ENCODE data around the gene GRAMD1B.

- no peak for TF ChIP-seq EP300 (IDR thresholded peaks at IDR 0.05)
- TF ChIP-seq, protein P1, sequence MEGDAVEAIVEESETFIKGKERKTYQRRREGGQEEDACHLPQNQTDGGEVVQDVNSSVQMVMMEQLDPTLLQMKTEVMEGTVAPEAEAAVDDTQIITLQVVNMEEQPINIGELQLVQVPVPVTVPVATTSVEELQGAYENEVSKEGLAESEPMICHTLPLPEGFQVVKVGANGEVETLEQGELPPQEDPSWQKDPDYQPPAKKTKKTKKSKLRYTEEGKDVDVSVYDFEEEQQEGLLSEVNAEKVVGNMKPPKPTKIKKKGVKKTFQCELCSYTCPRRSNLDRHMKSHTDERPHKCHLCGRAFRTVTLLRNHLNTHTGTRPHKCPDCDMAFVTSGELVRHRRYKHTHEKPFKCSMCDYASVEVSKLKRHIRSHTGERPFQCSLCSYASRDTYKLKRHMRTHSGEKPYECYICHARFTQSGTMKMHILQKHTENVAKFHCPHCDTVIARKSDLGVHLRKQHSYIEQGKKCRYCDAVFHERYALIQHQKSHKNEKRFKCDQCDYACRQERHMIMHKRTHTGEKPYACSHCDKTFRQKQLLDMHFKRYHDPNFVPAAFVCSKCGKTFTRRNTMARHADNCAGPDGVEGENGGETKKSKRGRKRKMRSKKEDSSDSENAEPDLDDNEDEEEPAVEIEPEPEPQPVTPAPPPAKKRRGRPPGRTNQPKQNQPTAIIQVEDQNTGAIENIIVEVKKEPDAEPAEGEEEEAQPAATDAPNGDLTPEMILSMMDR (IDR thresholded peaks at IDR 0.05) = no peak
- TF ChIP-seq POLR2A (IDR thresholded peaks at IDR 0.05) = no peak
These were observed 150.1 kb downstream of the GRAMD1B start for GRCh38 chr11:123580137-123580536.

Data from tibial nerve (tissue), 4 donors.